Activated naive CD8-positive, alpha-beta T cell (primary cell): Measurements from ENCODE around the gene GSTT4.
A peak's percentile ranks its signal among the peaks of the same experiment; 100 is the strongest.
"Not testable (repeated sequence)": the region's sequence is repeated elsewhere in the genome, so short reads cannot be mapped to it uniquely, and the experiment has no call there.

Source experiments
- H3K27ac Mint-ChIP-seq: one replicate; pipeline ENCODE4 v1.8.0; 2021; ENCODE audit warnings: mixed read lengths
- H3K27me3 Mint-ChIP-seq: one replicate; pipeline ENCODE4 v1.8.0; 2021; ENCODE audit warnings: mixed read lengths
- H3K36me3 Mint-ChIP-seq: one replicate; pipeline ENCODE4 v1.8.0; 2021; ENCODE audit warnings: mixed read lengths
- H3K4me1 Mint-ChIP-seq: one replicate; pipeline ENCODE4 v1.8.0; 2021; ENCODE audit warnings: low read depth, mixed read lengths
- H3K4me3 Mint-ChIP-seq: one replicate; pipeline ENCODE4 v1.8.0; 2021; ENCODE audit warnings: mild to moderate bottlenecking, mixed read lengths
- H3K9me3 Mint-ChIP-seq: one replicate; pipeline ENCODE4 v1.8.0; 2021; ENCODE audit warnings: low read depth, mixed read lengths

GSTT4 gene

GRCh38 chr22:23986538-23987178 is 18.6 kb downstream of the GSTT4 start:
- H3K4me3 Mint-ChIP-seq, H3K27ac Mint-ChIP-seq: not testable (repeated sequence)

GRCh38 chr22:23986089-23986488 is 19.2 kb downstream of the GSTT4 start:
- H3K27ac Mint-ChIP-seq, H3K4me3 Mint-ChIP-seq, H3K9me3 Mint-ChIP-seq, H3K27me3 Mint-ChIP-seq, H3K36me3 Mint-ChIP-seq, H3K4me1 Mint-ChIP-seq: not testable (repeated sequence)

More at GRCh38 chr22:23986538-23987178, 18.6 kb downstream of the GSTT4 start:
- H3K27me3 Mint-ChIP-seq, H3K4me1 Mint-ChIP-seq, H3K9me3 Mint-ChIP-seq, H3K36me3 Mint-ChIP-seq: not testable (repeated sequence)

- Mint-ChIP-seq H3K4me3 (no peak overlapping the region), H3K27ac (no peak overlapping the region), H3K27me3 (no peaks in the 10 kb centered on the region), H3K4me1 (peaks cover 2% of the 10 kb centered on the region), H3K36me3 (no peaks in the 10 kb centered on the region), H3K9me3 (no peaks in the 10 kb centered on the region)
Observed at GRCh38 chr22:23984430-23984829, 20.8 kb downstream of the GSTT4 start.

- not testable (repeated sequence) for H3K9me3 Mint-ChIP-seq
Observed at GRCh38 chr22:23980567-23980966, 24.7 kb downstream of the GSTT4 start.

GRCh38 chr22:23979557-23980240 is 25.6 kb downstream of the GSTT4 start, which contains the start of gene GSTT2:
Gene GSTT2 (plus strand): TSS chr22:23980134.
- not testable (repeated sequence) for H3K27ac Mint-ChIP-seq, H3K27me3 Mint-ChIP-seq, H3K9me3 Mint-ChIP-seq, H3K4me3 Mint-ChIP-seq, H3K36me3 Mint-ChIP-seq, H3K4me1 Mint-ChIP-seq

More at GRCh38 chr22:23980567-23980966, 24.7 kb downstream of the GSTT4 start:
- H3K4me1 Mint-ChIP-seq, H3K27ac Mint-ChIP-seq, H3K36me3 Mint-ChIP-seq, H3K27me3 Mint-ChIP-seq, H3K4me3 Mint-ChIP-seq: not testable (repeated sequence)

- H3K9me3 Mint-ChIP-seq, H3K27me3 Mint-ChIP-seq, H3K27ac Mint-ChIP-seq, H3K4me3 Mint-ChIP-seq, H3K36me3 Mint-ChIP-seq, H3K4me1 Mint-ChIP-seq: not testable (repeated sequence)
Observed at GRCh38 chr22:23977304-23977703, 27.9 kb downstream of the GSTT4 start.

- H3K36me3 Mint-ChIP-seq, H3K27me3 Mint-ChIP-seq, H3K27ac Mint-ChIP-seq, H3K4me3 Mint-ChIP-seq, H3K9me3 Mint-ChIP-seq: not testable (repeated sequence)
- H3K4me1 Mint-ChIP-seq = peaks cover 11% of the 10 kb centered on the region
Observed at GRCh38 chr22:23974836-23975352, 30.4 kb downstream of the GSTT4 start.

GRCh38 chr22:23974345-23974744 is 30.9 kb downstream of the GSTT4 start, which contains the start of gene DDT:
Gene DDT (minus strand): TSS chr22:23974441. CDS start chr22:23974414, 27 bp downstream.
- H3K36me3 Mint-ChIP-seq, H3K9me3 Mint-ChIP-seq, H3K27me3 Mint-ChIP-seq, H3K27ac Mint-ChIP-seq, H3K4me3 Mint-ChIP-seq: not testable (repeated sequence)
- H3K4me1 Mint-ChIP-seq = peaks cover 15% of the 10 kb centered on the region

GRCh38 chr22:23971927-23972326 is 33.3 kb downstream of the GSTT4 start:
- not testable (repeated sequence) for H3K9me3 Mint-ChIP-seq, H3K36me3 Mint-ChIP-seq, H3K27me3 Mint-ChIP-seq, H3K27ac Mint-ChIP-seq
- H3K4me1 Mint-ChIP-seq = peaks cover 19% of the 10 kb centered on the region
- peak overlapping the region; percentile 65 for H3K4me3 Mint-ChIP-seq

- Mint-ChIP-seq H3K9me3 (no peaks in the 10 kb centered on the region), H3K36me3 (peaks cover 2% of the 10 kb centered on the region), H3K4me3 (peak overlapping the region; percentile 51), H3K27me3 (no peaks in the 10 kb centered on the region), H3K27ac (peak overlapping the region; percentile 9), H3K4me1 (peaks cover 19% of the 10 kb centered on the region)
Observed at GRCh38 chr22:23970816-23971486, 34.3 kb downstream of the GSTT4 start.

- H3K27ac Mint-ChIP-seq = peak overlapping the region; percentile 9
Observed at GRCh38 chr22:23970201-23970641, 35.0 kb downstream of the GSTT4 start.

GRCh38 chr22:23969071-23969470 is 36.2 kb downstream of the GSTT4 start:
- no peaks in the 10 kb centered on the region for H3K9me3 Mint-ChIP-seq
- H3K27me3 Mint-ChIP-seq = no peaks in the 10 kb centered on the region
- H3K4me1 Mint-ChIP-seq = peaks cover 19% of the 10 kb centered on the region
- H3K4me3 Mint-ChIP-seq = peak overlapping the region; percentile 46
- H3K27ac Mint-ChIP-seq = peak overlapping the region; percentile 64
- peaks cover 2% of the 10 kb centered on the region for H3K36me3 Mint-ChIP-seq

More at GRCh38 chr22:23970201-23970641, 35.0 kb downstream of the GSTT4 start:
- no peaks in the 10 kb centered on the region for H3K9me3 Mint-ChIP-seq
- H3K4me1 Mint-ChIP-seq = peaks cover 19% of the 10 kb centered on the region
- H3K27me3 Mint-ChIP-seq = no peaks in the 10 kb centered on the region
- peaks cover 2% of the 10 kb centered on the region for H3K36me3 Mint-ChIP-seq
- H3K4me3 Mint-ChIP-seq = peak overlapping the region; percentile 51

GRCh38 chr22:23966568-23966967 is 38.7 kb downstream of the GSTT4 start, which contains the start of gene DDTL:
Gene DDTL (plus strand): TSS chr22:23966888. CDS start chr22:23966915, 27 bp downstream.
- not testable (repeated sequence) for H3K27ac Mint-ChIP-seq, H3K36me3 Mint-ChIP-seq, H3K9me3 Mint-ChIP-seq, H3K4me3 Mint-ChIP-seq, H3K27me3 Mint-ChIP-seq
- H3K4me1 Mint-ChIP-seq = peaks cover 16% of the 10 kb centered on the region

- not testable (repeated sequence) for H3K36me3 Mint-ChIP-seq, H3K27ac Mint-ChIP-seq, H3K9me3 Mint-ChIP-seq, H3K27me3 Mint-ChIP-seq, H3K4me3 Mint-ChIP-seq
- H3K4me1 Mint-ChIP-seq = peaks cover 16% of the 10 kb centered on the region
Observed at GRCh38 chr22:23966094-23966493, 39.2 kb downstream of the GSTT4 start.

GRCh38 chr22:23961084-23961771 is 44.0 kb downstream of the GSTT4 start, which contains the start of gene GSTT2B:
Gene GSTT2B (minus strand): TSS chr22:23961195. CDS start chr22:23961131, 64 bp downstream.
- H3K36me3 Mint-ChIP-seq, H3K27ac Mint-ChIP-seq, H3K9me3 Mint-ChIP-seq, H3K27me3 Mint-ChIP-seq, H3K4me1 Mint-ChIP-seq, H3K4me3 Mint-ChIP-seq: not testable (repeated sequence)
